ENCODE data around the gene PHLDA2. TPM values are rescaled to one million over a fixed set of nuclear protein-coding genes. Genes with fewer than 3 reads are reported as not detected.

Gene PHLDA2
- total and polyA plus RNA-seq, 2 of the 13 experiments (the other 11 are each of a cell fraction or from before 2014, with no cell fraction given) = 0.55 to 0.78 TPM

GRCh38 chr11:2902784-2903671 lies 26.2 kb downstream of the PHLDA2 start (continued):
- TF ChIP-seq ZBTB33 (CRISPR knock-in tag; IDR thresholded peaks at IDR 0.05) (no peak), ZBTB38 (CRISPR knock-in tag; IDR thresholded peaks at IDR 0.05) (peak; percentile 43), HMG20A (CRISPR knock-in tag; IDR thresholded peaks at IDR 0.05; ENCODE audit: borderline replicate concordance) (0 out of 2 replicates have a peak, but pooled peaks have one; percentile 26), SRSF9 (IDR thresholded peaks at IDR 0.05; ENCODE audit: borderline replicate concordance, insufficient read depth, low read depth, low read length, poor library complexity, severe bottlenecking) (no peak), RCOR2 (CRISPR knock-in tag; IDR thresholded peaks at IDR 0.05) (0 out of 2 replicates have a peak, but pooled peaks have one; percentile 33), TAF15 (IDR thresholded peaks at IDR 0.05; ENCODE audit: low read depth, low read length, poor library complexity, severe bottlenecking) (peak; percentile 9), NFE2L2 (IDR thresholded peaks at IDR 0.05; ENCODE audit: low read length) (peak; percentile 92), ZMAT3 (CRISPR knock-in tag; conservative IDR thresholded peaks at IDR 0.05) (peak; percentile 62; the same call in 1 of the 2 replicates), AKAP8 (CRISPR knock-in tag; IDR thresholded peaks at IDR 0.05) (peak; percentile 47; the same call in 1 of the 2 replicates), TCF7 (IDR thresholded peaks at IDR 0.05; ENCODE audit: low read depth) (no peak), E2F2 (CRISPR knock-in tag; IDR thresholded peaks at IDR 0.05; ENCODE audit: borderline replicate concordance) (no peak), ZNF792 (CRISPR knock-in tag; IDR thresholded peaks at IDR 0.05) (0 out of 2 replicates have a peak, but pooled peaks have one; percentile 42), ZNF441 (CRISPR knock-in tag; IDR thresholded peaks at IDR 0.05; ENCODE audit: borderline replicate concordance) (peak; percentile 18; the same call in 1 of the 2 replicates), GABPB1 (CRISPR knock-in tag; IDR thresholded peaks at IDR 0.05) (peak; percentile 65; the same call in 1 of the 2 replicates), ARID4A (CRISPR knock-in tag; IDR thresholded peaks at IDR 0.05; ENCODE audit: borderline replicate concordance) (peak; percentile 50; the same call in 1 of the 2 replicates), RAD21 (CRISPR knock-in tag; IDR thresholded peaks at IDR 0.05) (0 out of 2 replicates have a peak, but pooled peaks have one; percentile 13), RFXAP (CRISPR knock-in tag; IDR thresholded peaks at IDR 0.05; ENCODE audit: borderline replicate concordance) (0 out of 2 replicates have a peak, but pooled peaks have one; percentile 16), ZNF547 (CRISPR knock-in tag; IDR thresholded peaks at IDR 0.05) (peak; percentile 72), ZNF678 (CRISPR knock-in tag; IDR thresholded peaks at IDR 0.05) (peak; percentile 64; the same call in 1 of the 2 replicates), PAF1 (CRISPR knock-in tag; IDR thresholded peaks at IDR 0.05) (no peak), LCORL (IDR thresholded peaks at IDR 0.05) (no peak), LCORL (CRISPR knock-in tag; IDR thresholded peaks at IDR 0.05) (no peak; the same call in none of the 2 replicates)

Data from HepG2 (cell line).